A549 (cell line): Measurements from ENCODE around the gene ENGASE. TPM values are rescaled to one million over a fixed set of nuclear protein-coding genes. Genes with fewer than 3 reads are reported as not detected.

ENCODE experiments used
- ATAC-seq, 2 experiments: fragments of 200-7000 bp in 1 of 2; fragments of >200 bp in 1 of 2; cut with Nextera tagmentation in 1 of 2; cut with Tn5 transposase in 1 of 2; 3 replicates each; pipeline versions ENCODE4 v1.8.0 to v1.9.1; 2018 to 2020; ENCODE audit warnings: mild to moderate bottlenecking in 1 of 2, moderate library complexity in 1 of 2
- CTCF ChIA-PET: fragments of 300-600 bp; sonication (Branson Sonifier 250); formaldehyde crosslinking; extraction: SDS; loops from one replicate; lab custom pipeline; 2021; ENCODE audit warnings: antibody characterized with exemption, inconsistent platforms; lab: Yijun Ruan, JAX
- POLR2A ChIA-PET: fragments of 350-600 bp; formaldehyde crosslinking; extraction: SDS; loops from one replicate; lab custom pipeline; 2021; ENCODE audit warnings: antibody characterized with exemption, inconsistent platforms; lab: Yijun Ruan, JAX
- DNase-seq, 2 experiments: peaks; one replicate each; pipeline versions ENCODE4 v3.0.0 to v3.0.0-alpha.2; 2011 to 2016; ENCODE audit warnings: low read depth in 1 of 2, low spot score in 1 of 2
- FAIRE-seq: peaks from 2 replicates; lab custom pipeline; 2011; peaks lifted over from hg19 to GRCh38; lab: Jason Lieb, UNC
- H3K27ac ChIP-seq, 2 experiments: fragments of >200 bp; sonication (Bioruptor Twin); formaldehyde crosslinking; 3 replicates each; pipeline ENCODE4 v1.5.1; 2016 to 2017
- H3K4me1 ChIP-seq: fragments of >200 bp; sonication (Bioruptor Twin); formaldehyde crosslinking; 3 replicates; pipeline ENCODE4 v1.6.1; 2016
- H3K4me2 ChIP-seq: fragments of >200 bp; sonication (Bioruptor Twin); formaldehyde crosslinking; 3 replicates; pipeline ENCODE4 v1.6.1; 2016
- H3K4me3 ChIP-seq: fragments of >200 bp; sonication (Bioruptor Twin); formaldehyde crosslinking; 3 replicates; pipeline ENCODE4 v1.5.1; 2016
- H3K9me3 ChIP-seq: fragments of >200 bp; sonication (Bioruptor Twin); formaldehyde crosslinking; 3 replicates; pipeline ENCODE4 v1.6.1; 2016
- CEBPB ChIP-seq, 2 experiments: fragments of >200 bp in 1 of 2; sonication (Bioruptor Twin) in 1 of 2; formaldehyde crosslinking in 1 of 2; IDR thresholded peaks; 2 replicates each; pipeline ENCODE4 v1.6.1; 2012 to 2016
- CHD2 ChIP-seq: fragments of 150-350 bp; IDR thresholded peaks from 2 replicates; pipeline ENCODE4 v1.6.1; 2014; ENCODE audit warnings: low read length; ENCODE audit not compliant: partially characterized antibody
- CHD4 ChIP-seq: fragments of 200-600 bp; sonication (generic); IDR thresholded peaks from 2 replicates; pipeline ENCODE4 v1.6.1; 2016; ENCODE audit warnings: antibody characterized with exemption, mild to moderate bottlenecking, borderline replicate concordance
- ESRRA ChIP-seq: fragments of 150-350 bp; IDR thresholded peaks from 2 replicates; pipeline ENCODE4 v1.6.1; 2014; ENCODE audit warnings: mild to moderate bottlenecking, low read length, borderline replicate concordance
- FOSL2 ChIP-seq, 2 experiments: fragments of 450-650 bp in 1 of 2; fragments of >200 bp in 1 of 2; sonication (Bioruptor Twin) in 1 of 2; formaldehyde crosslinking; IDR thresholded peaks; 2 replicates each; pipeline versions ENCODE4 v1.5.0 to v1.6.1; 2016 to 2020; ENCODE audit warnings: mild to moderate bottlenecking in 1 of 2, moderate library complexity in 1 of 2
- GATA3 ChIP-seq: IDR thresholded peaks from 2 replicates; pipeline ENCODE4 v1.6.1; 2012; ENCODE audit warnings: borderline replicate concordance
- HDAC2 ChIP-seq: fragments of 200-600 bp; sonication (generic); IDR thresholded peaks from 2 replicates; pipeline ENCODE4 v1.6.1; 2016
- HOXA7 ChIP-seq: fragments of 250-450 bp; sonication (Bioruptor Pico); IDR thresholded peaks from 2 replicates; pipeline ENCODE4 v1.5.0; 2020; ENCODE audit warnings: mild to moderate bottlenecking, moderate library complexity
- HOXB5 ChIP-seq: fragments of 250-450 bp; sonication (Bioruptor Pico); IDR thresholded peaks from 2 replicates; pipeline ENCODE4 v1.5.0; 2020; ENCODE audit warnings: mild to moderate bottlenecking, moderate library complexity
- JUN ChIP-seq, 2 experiments: fragments of >200 bp; sonication (Bioruptor Twin); formaldehyde crosslinking; IDR thresholded peaks; 2 replicates in 1 of 2; 3 replicates in 1 of 2; pipeline ENCODE4 v1.6.1; 2016 to 2017
- KDM5A ChIP-seq: fragments of 200-600 bp; sonication (generic); IDR thresholded peaks from 2 replicates; pipeline ENCODE4 v1.6.1; 2016; ENCODE audit warnings: antibody characterized with exemption, mild to moderate bottlenecking
- MAZ ChIP-seq: fragments of 150-350 bp; IDR thresholded peaks from 2 replicates; pipeline ENCODE4 v1.6.1; 2014; ENCODE audit warnings: antibody characterized with exemption, low read depth, low read length, borderline replicate concordance
- MYC ChIP-seq: IDR thresholded peaks from 2 replicates; pipeline ENCODE4 v1.6.1; 2012; ENCODE audit warnings: mild to moderate bottlenecking, inconsistent platforms, low read length, improper control_type of control experiment, borderline replicate concordance
- PHF8 ChIP-seq: fragments of 200-600 bp; sonication (generic); IDR thresholded peaks from 2 replicates; pipeline ENCODE4 v1.6.1; 2016; ENCODE audit warnings: low read depth, mild to moderate bottlenecking, antibody characterized with exemption, moderate library complexity, borderline replicate concordance
- POLR2AphosphoS2 ChIP-seq: conservative IDR thresholded peaks from 2 replicates; pipeline ENCODE4 v1.6.1; 2012; ENCODE audit warnings: low read length, improper control_type of control experiment, inconsistent platforms
- RAD21 ChIP-seq, 2 experiments: fragments of >200 bp in 1 of 2; sonication (Bioruptor Twin) in 1 of 2; formaldehyde crosslinking in 1 of 2; IDR thresholded peaks in 1 of 2; conservative IDR thresholded peaks in 1 of 2; 2 replicates in 1 of 2; 3 replicates in 1 of 2; pipeline ENCODE4 v1.6.1; 2012 to 2018; ENCODE audit warnings: inconsistent platforms in 1 of 2
- RCOR1 ChIP-seq: fragments of 150-350 bp; IDR thresholded peaks from 2 replicates; pipeline ENCODE4 v1.6.1; 2014; ENCODE audit warnings: antibody characterized with exemption, low read length, low read depth
- SMC3 ChIP-seq: fragments of >200 bp; sonication (Bioruptor Twin); formaldehyde crosslinking; IDR thresholded peaks from 3 replicates; pipeline ENCODE4 v1.6.1; 2018; ENCODE audit warnings: inconsistent platforms
- TFCP2L1 ChIP-seq: fragments of 250-450 bp; sonication (Bioruptor Pico); IDR thresholded peaks from 2 replicates; pipeline ENCODE4 v1.5.0; 2021; ENCODE audit warnings: mild to moderate bottlenecking
- ZFP36 ChIP-seq: fragments of 450-650 bp; IDR thresholded peaks from 2 replicates; pipeline ENCODE4 v1.6.1; 2014; ENCODE audit warnings: borderline replicate concordance; ENCODE audit not compliant: partially characterized antibody
- WGBS: methylation state at CpG from one replicate; pipeline ENCODE4 v1.1.6; 2017; ENCODE audit errors: missing lambda C conversion rate; 5-methylcytosine and 5-hydroxymethylcytosine counted together
- polyA plus RNA-seq, 4 experiments: library from polyadenylated mRNA; depleted of rRNA in 3 of 4; stranded (reverse); fragments of >200 nt; fragmentation: RNase III in 1 of 4; extraction: RNeasy Plus Mini Kit Qiagen cat#74134 plus additional on column Dnase treatment in 1 of 4; gene quantifications; 2 replicates in 3 of 4; 3 replicates in 1 of 4; pipeline ENCODE4 v1.2.3, GENCODE V29; 2011 to 2017
- TF ChIP-seq, protein P1 (sequence below): fragments of 150-350 bp; IDR thresholded peaks from 2 replicates; pipeline ENCODE4 v1.6.1; 2014; ENCODE audit warnings: low read depth, mild to moderate bottlenecking, low read length
- TF ChIP-seq, protein P2 (sequence below): fragments of 450-650 bp; IDR thresholded peaks from 2 replicates; pipeline ENCODE4 v1.6.1; 2014; ENCODE audit warnings: antibody characterized with exemption
- TF ChIP-seq, protein P3 (sequence below): fragments of >200 bp; sonication (Bioruptor Twin); formaldehyde crosslinking; IDR thresholded peaks from 3 replicates; pipeline ENCODE4 v1.5.1; 2016
- TF ChIP-seq, protein P4 (sequence below): fragments of >200 bp; sonication (Bioruptor Twin); formaldehyde crosslinking; IDR thresholded peaks from 3 replicates; pipeline ENCODE4 v1.6.1; 2016
- TF ChIP-seq, protein P5 (sequence below): IDR thresholded peaks from 2 replicates; pipeline ENCODE4 v1.6.1; 2012

The ENGASE gene
- polyA plus RNA-seq, 2 of the 4 experiments (the other 2 are of a cell fraction), result 13.4 to 41.7 TPM

DNA sequence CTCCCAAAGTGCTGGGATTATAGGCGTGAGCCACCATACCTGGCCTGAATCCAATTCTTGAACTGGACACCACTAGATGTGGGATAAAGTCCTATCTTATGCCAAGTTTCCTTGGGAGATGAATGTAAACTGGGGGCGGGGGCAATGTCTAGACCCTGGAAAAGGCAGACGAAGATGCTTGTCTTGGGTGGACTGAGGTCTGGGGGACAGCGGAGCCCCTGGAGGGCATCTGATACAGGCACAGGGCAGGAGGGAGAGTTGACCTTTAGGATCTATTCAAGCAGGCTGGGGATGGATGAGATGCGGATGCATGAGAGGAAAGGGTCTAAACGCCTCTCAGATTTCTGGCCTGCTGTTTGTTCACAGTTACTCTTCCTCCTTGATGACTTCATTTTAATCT is 38.9 kb upstream of the ENGASE start:
- no peak for ATAC-seq
- Histone ChIP-seq H3K4me2 (no peak overlapping the region; the same call in 2 of the 3 replicates), H3K4me3 (no peak overlapping the region), H3K4me1 (peaks cover 48% of the 10 kb centered on the region), H3K9me3 (no peaks in the 10 kb centered on the region), H3K27ac (peak overlapping the region; percentile 80 to 89)
- FAIRE-seq, result no peak
- WGBS, result 92% methylated on average over 6 of the region's 6 CpGs
- no peak for DNase-seq
- no peak for TF ChIP-seq CHD2
- TF ChIP-seq MYC, result no peak
- TF ChIP-seq, protein P1, sequence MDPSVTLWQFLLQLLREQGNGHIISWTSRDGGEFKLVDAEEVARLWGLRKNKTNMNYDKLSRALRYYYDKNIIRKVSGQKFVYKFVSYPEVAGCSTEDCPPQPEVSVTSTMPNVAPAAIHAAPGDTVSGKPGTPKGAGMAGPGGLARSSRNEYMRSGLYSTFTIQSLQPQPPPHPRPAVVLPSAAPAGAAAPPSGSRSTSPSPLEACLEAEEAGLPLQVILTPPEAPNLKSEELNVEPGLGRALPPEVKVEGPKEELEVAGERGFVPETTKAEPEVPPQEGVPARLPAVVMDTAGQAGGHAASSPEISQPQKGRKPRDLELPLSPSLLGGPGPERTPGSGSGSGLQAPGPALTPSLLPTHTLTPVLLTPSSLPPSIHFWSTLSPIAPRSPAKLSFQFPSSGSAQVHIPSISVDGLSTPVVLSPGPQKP, result no peak
- TF ChIP-seq PHF8, result no peak
- TF ChIP-seq MAZ, result no peak
- TF ChIP-seq HOXA7 (CRISPR knock-in tag), result no peak
- no peak for TF ChIP-seq HOXB5 (CRISPR knock-in tag)
- no peak for TF ChIP-seq GATA3
- no peak for TF ChIP-seq CEBPB (IDR thresholded peaks at IDR 0.05)
- no peak for TF ChIP-seq FOSL2 (IDR thresholded peaks at IDR 0.05)
- no peak for TF ChIP-seq FOSL2 (CRISPR knock-in tag; IDR thresholded peaks at IDR 0.05)
- TF ChIP-seq, protein P2, sequence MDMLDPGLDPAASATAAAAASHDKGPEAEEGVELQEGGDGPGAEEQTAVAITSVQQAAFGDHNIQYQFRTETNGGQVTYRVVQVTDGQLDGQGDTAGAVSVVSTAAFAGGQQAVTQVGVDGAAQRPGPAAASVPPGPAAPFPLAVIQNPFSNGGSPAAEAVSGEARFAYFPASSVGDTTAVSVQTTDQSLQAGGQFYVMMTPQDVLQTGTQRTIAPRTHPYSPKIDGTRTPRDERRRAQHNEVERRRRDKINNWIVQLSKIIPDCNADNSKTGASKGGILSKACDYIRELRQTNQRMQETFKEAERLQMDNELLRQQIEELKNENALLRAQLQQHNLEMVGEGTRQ, result no peak
- no peak for TF ChIP-seq RAD21 (conservative IDR thresholded peaks at IDR 0.05 in 1 of 2, IDR thresholded peaks at IDR 0.05 in 1 of 2)
- TF ChIP-seq, protein P3, sequence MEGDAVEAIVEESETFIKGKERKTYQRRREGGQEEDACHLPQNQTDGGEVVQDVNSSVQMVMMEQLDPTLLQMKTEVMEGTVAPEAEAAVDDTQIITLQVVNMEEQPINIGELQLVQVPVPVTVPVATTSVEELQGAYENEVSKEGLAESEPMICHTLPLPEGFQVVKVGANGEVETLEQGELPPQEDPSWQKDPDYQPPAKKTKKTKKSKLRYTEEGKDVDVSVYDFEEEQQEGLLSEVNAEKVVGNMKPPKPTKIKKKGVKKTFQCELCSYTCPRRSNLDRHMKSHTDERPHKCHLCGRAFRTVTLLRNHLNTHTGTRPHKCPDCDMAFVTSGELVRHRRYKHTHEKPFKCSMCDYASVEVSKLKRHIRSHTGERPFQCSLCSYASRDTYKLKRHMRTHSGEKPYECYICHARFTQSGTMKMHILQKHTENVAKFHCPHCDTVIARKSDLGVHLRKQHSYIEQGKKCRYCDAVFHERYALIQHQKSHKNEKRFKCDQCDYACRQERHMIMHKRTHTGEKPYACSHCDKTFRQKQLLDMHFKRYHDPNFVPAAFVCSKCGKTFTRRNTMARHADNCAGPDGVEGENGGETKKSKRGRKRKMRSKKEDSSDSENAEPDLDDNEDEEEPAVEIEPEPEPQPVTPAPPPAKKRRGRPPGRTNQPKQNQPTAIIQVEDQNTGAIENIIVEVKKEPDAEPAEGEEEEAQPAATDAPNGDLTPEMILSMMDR, result no peak
- CTCF ChIA-PET, result interaction anchor here (0.9 to 18.2 kb wide), 12 partner anchors 8 to 357 kb away, joined by 3 to 376 read pairs (median 8); partner anchors contain the start of gene CANT1
- POLR2A ChIA-PET, result interaction anchor here (2.0 kb wide), 1 partner anchor 9 kb away, joined by 12 read pairs; no protein-coding TSS in a partner anchor

DNA sequence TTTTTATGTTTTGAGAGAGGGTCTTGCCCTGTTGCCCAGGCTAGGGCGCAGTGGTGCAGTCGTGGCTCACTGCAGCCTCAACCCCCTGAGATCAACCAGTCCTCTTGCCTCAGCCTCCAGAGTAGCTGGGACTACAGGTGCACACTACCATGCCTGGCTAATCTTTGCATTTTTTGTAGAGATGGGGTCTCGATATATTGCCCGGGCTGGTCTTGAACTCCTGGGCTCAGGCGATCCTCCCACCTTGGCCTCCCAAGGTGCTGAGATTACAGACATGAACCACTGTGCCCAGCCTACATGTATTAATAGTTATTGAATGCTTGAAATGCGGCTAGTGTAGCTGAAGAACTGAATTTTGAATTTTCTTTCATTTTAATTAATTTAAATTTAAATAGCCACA is 38.4 kb upstream of the ENGASE start:
- Histone ChIP-seq H3K4me2 (peak overlapping the region; percentile 39), H3K27ac (peak overlapping the region; percentile 80 to 89), H3K4me3 (no peak overlapping the region), H3K9me3 (no peaks in the 10 kb centered on the region)
- DNase-seq, result no peak
- WGBS, result 90% methylated on average over 6 of the region's 6 CpGs
- FAIRE-seq, result no peak
- ATAC-seq, result no peak
- CTCF ChIA-PET, result interaction anchor here (1.1 to 18.2 kb wide), 11 partner anchors 8 to 356 kb away, joined by 3 to 376 read pairs (median 10); partner anchors contain the start of gene CANT1
- no peak for TF ChIP-seq ZFP36
- TF ChIP-seq, protein P2, result no peak
- no peak for TF ChIP-seq CHD4
- no peak for TF ChIP-seq RCOR1
- TF ChIP-seq MYC, result no peak
- TF ChIP-seq ESRRA, result no peak
- TF ChIP-seq, protein P4, sequence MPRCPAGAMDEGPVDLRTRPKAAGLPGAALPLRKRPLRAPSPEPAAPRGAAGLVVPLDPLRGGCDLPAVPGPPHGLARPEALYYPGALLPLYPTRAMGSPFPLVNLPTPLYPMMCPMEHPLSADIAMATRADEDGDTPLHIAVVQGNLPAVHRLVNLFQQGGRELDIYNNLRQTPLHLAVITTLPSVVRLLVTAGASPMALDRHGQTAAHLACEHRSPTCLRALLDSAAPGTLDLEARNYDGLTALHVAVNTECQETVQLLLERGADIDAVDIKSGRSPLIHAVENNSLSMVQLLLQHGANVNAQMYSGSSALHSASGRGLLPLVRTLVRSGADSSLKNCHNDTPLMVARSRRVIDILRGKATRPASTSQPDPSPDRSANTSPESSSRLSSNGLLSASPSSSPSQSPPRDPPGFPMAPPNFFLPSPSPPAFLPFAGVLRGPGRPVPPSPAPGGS, result no peak
- TF ChIP-seq, protein P5, sequence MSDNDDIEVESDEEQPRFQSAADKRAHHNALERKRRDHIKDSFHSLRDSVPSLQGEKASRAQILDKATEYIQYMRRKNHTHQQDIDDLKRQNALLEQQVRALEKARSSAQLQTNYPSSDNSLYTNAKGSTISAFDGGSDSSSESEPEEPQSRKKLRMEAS, result no peak
- no peak for TF ChIP-seq TFCP2L1
- TF ChIP-seq KDM5A, result no peak
- TF ChIP-seq SMC3, result no peak
- no peak for TF ChIP-seq POLR2AphosphoS2
- TF ChIP-seq GATA3, result no peak
- TF ChIP-seq HDAC2, result no peak
- no peak for TF ChIP-seq JUN (IDR thresholded peaks at IDR 0.05)
- TF ChIP-seq, all 56 proteins: peak for 0
- POLR2A ChIA-PET, result interaction anchor here (1.0 to 2.0 kb wide), 3 partner anchors 8 to 26 kb away, joined by 3 to 12 read pairs (median 4); partner anchors contain the start of gene CANT1
- peaks cover 48% of the 10 kb centered on the region for H3K4me1 ChIP-seq
